Measurements from ENCODE around the gene COMT. TPM values are rescaled to one million over a fixed set of nuclear protein-coding genes. Genes with fewer than 3 reads are reported as not detected.
A peak's percentile ranks its signal among the peaks of the same experiment; 100 is the strongest.
"Not testable (repeated sequence)": the region's sequence is repeated elsewhere in the genome, so short reads cannot be mapped to it uniquely, and the experiment has no call there.

Gene COMT
- total RNA-seq, 1 experiment from 2014 or later = 96.0 TPM

DNA sequence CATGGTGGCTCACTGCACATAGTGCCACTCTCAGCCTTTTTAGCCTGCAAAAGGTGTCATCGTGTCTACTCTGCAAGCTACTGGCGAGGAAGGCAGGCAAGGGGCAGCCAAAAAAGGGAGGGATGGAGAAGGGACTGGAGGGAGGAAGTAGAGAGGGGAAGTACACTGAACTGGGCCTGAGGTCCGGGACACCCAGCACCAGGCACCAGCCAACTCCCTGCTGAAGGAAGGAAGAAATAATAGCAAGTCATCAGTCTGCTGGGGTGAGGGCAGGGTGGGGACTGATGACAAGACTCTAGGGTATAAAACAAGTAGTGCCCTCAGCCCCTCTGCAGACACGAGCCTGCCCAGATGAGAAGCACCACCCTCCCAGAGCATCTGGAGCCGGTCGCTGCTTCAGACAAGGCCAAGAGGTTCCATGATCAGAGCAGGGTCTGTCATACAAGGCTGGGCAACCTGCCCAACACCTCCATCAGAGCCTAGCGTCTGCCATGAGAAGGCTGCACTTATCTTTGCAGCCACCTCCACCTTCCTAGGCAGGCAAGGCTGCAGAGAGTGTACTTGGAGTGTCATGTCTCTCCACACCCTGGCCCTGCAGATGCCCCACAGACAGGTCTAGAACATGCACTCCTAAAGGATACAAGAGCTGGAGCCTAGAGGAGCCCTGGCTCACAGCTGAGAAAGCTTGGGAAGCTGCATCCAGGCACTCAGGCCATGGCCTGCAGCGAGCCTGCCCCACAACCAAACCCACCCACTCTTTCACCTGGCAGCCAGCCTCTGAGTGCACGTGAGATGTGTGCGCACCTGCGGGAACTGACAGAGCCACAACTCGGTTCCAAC lies 9.0 kb upstream of the COMT start:
- no peaks in the 10 kb centered on the region for H3K27me3 Mint-ChIP-seq (ENCODE audit: insufficient read depth, unreplicated experiment)
- H3K36me3 Mint-ChIP-seq (ENCODE audit: insufficient read depth, unreplicated experiment) = peaks cover 26% of the 10 kb centered on the region
- BruUV-seq (replicated peaks) = no TSS peak
- DNase-seq = no peak
- H3K27ac Mint-ChIP-seq (ENCODE audit: unreplicated experiment) = no peak overlapping the region
- peaks cover 20% of the 10 kb centered on the region for H3K9me3 Mint-ChIP-seq (ENCODE audit: unreplicated experiment)
- H3K4me1 ChIP-seq = 0 out of 2 replicates have a peak, but pooled peaks cover 3% of the 10 kb centered on the region
- H3K4me3 ChIP-seq (ENCODE audit: low read depth, low read length) = no peak overlapping the region
- no peak overlapping the region for H3K4me3 Mint-ChIP-seq (ENCODE audit: unreplicated experiment)
- peaks cover 4% of the 10 kb centered on the region; the same call in 1 of the 2 replicates for H3K9me3 ChIP-seq
- H3K27me3 ChIP-seq (replicated peaks; ENCODE audit: control insufficient read depth, insufficient read depth, low read length) = no peaks in the 10 kb centered on the region
- H3K4me1 Mint-ChIP-seq (ENCODE audit: low read depth, unreplicated experiment) = peaks cover 7% of the 10 kb centered on the region
- intact Hi-C loops (cut with micrococcal nuclease; ENCODE audit: unreplicated experiment) = no loop called here
- CTCF ChIA-PET = no interaction called here
- TF ChIP-seq, protein P1, sequence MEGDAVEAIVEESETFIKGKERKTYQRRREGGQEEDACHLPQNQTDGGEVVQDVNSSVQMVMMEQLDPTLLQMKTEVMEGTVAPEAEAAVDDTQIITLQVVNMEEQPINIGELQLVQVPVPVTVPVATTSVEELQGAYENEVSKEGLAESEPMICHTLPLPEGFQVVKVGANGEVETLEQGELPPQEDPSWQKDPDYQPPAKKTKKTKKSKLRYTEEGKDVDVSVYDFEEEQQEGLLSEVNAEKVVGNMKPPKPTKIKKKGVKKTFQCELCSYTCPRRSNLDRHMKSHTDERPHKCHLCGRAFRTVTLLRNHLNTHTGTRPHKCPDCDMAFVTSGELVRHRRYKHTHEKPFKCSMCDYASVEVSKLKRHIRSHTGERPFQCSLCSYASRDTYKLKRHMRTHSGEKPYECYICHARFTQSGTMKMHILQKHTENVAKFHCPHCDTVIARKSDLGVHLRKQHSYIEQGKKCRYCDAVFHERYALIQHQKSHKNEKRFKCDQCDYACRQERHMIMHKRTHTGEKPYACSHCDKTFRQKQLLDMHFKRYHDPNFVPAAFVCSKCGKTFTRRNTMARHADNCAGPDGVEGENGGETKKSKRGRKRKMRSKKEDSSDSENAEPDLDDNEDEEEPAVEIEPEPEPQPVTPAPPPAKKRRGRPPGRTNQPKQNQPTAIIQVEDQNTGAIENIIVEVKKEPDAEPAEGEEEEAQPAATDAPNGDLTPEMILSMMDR (IDR thresholded peaks at IDR 0.05; ENCODE audit: insufficient read depth in 1 of 2, low read depth in 1 of 2, low read length in 1 of 2, severe bottlenecking in 1 of 2, unreplicated experiment in 1 of 2) = no peak
- H3K36me3 ChIP-seq (ENCODE audit: control insufficient read depth, insufficient read depth, low read length) = no peaks in the 10 kb centered on the region
- POLR2A ChIA-PET = interaction anchor here (0.6 kb wide), 1 partner anchor 387 kb away, joined by 3 read pairs; the partner anchor contains the start of gene DGCR6L

DNA sequence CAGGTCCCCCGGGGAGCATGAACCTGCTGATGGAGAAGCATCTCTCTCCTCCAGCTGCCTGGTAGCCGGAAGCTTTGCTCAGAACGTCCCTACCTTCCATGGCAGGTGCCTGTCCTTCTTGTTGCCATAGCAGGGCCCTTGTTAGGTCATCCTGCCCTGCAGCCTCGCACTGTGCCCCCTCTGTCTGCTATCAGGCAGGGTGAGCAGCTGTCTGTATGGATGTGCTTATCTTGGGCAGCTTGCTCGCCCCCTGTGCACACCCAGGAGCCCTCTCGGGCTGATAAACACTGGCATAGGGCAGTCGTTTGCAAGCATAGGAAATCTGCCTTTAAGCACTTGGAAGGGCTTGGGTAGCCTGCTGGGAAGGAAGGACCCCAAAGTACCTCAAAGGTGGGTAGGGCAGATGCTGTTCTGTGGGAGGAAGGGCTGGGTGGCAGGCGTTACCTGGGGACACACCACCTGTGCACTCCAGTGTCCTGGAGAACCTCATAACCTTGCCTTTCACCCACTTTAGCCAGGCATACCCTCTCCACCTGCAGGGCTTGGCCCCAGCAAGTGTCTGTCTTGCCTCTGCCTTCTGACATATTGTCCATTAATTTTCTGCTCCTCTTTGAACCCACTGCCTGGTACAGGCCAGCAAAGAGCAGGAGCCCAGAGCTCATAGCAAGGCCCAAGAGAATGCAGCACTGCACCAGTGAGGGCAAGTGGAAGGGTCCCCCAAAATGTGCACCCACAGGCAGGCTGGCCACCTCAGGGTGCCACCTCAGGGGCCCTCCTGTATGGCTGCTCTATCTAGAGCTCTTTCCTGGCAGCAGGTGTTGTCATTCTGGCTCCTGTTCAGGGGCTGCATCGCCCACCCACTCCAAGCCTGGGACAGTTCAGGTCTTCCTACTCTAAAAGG lies 8.0 kb upstream of the COMT start:
- intact Hi-C loops (cut with micrococcal nuclease; ENCODE audit: unreplicated experiment) = no loop called here

DNA sequence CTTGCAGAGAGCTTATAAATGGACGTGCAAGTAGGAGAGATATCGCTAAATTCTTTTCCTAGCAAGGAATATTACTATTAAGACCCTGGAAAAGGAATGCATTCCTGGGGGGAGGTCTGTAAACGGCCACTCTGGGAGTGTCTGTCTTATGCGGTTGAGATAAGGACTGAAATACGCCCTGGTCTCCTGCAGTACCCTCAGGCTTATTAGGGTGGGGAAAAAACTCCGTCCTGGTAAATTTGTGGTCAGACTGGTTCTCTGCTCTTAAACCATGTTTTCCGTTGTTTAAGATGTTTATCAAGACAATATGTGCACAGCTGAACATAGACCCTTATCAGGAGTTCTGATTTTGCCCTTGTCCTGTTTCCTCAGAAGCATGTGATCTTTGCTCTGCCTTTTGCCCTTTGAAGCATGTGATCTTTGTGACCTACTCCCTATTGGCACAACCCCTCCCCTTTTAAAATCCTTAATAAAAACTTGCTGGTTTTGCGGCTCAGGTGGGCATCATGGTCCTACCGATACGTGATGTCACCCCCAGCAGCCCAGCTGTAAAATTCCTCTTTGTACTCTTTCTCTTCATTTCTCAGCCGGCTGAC lies 6.4 kb upstream of the COMT start:
- H3K36me3 Mint-ChIP-seq (ENCODE audit: insufficient read depth, unreplicated experiment) = peaks cover 46% of the 10 kb centered on the region
- not testable (repeated sequence) for BruUV-seq (replicated peaks)

More for the DNA sequence above, 8.0 kb upstream of the COMT start:
- peaks cover 36% of the 10 kb centered on the region for H3K36me3 Mint-ChIP-seq (ENCODE audit: insufficient read depth, unreplicated experiment)
- H3K9me3 Mint-ChIP-seq (ENCODE audit: unreplicated experiment) = peaks cover 28% of the 10 kb centered on the region
- peaks cover 4% of the 10 kb centered on the region; the same call in 1 of the 2 replicates for H3K9me3 ChIP-seq
- no peak overlapping the region for H3K4me3 ChIP-seq (ENCODE audit: low read depth, low read length)
- H3K4me1 ChIP-seq = 0 out of 2 replicates have a peak, but pooled peaks cover 3% of the 10 kb centered on the region
- no peaks in the 10 kb centered on the region for H3K27me3 Mint-ChIP-seq (ENCODE audit: insufficient read depth, unreplicated experiment)
- CTCF ChIA-PET = no interaction called here
- H3K27ac Mint-ChIP-seq (ENCODE audit: unreplicated experiment) = no peak overlapping the region
- H3K27me3 ChIP-seq (replicated peaks; ENCODE audit: control insufficient read depth, insufficient read depth, low read length) = no peaks in the 10 kb centered on the region
- H3K4me3 Mint-ChIP-seq (ENCODE audit: unreplicated experiment) = no peak overlapping the region
- TF ChIP-seq, protein P1 (IDR thresholded peaks at IDR 0.05; ENCODE audit: insufficient read depth in 1 of 2, low read depth in 1 of 2, low read length in 1 of 2, severe bottlenecking in 1 of 2, unreplicated experiment in 1 of 2) = no peak
- POLR2A ChIA-PET = no interaction called here
- H3K4me1 Mint-ChIP-seq (ENCODE audit: low read depth, unreplicated experiment) = peaks cover 7% of the 10 kb centered on the region
- no peak for DNase-seq
- no TSS peak for BruUV-seq (replicated peaks)
- H3K36me3 ChIP-seq (ENCODE audit: control insufficient read depth, insufficient read depth, low read length) = no peaks in the 10 kb centered on the region

More for the DNA sequence above, 6.4 kb upstream of the COMT start:
- DNase-seq = peak in 1 of 2 experiments; percentile 52
- H3K36me3 ChIP-seq (ENCODE audit: control insufficient read depth, insufficient read depth, low read length); CTCF ChIA-PET; H3K27ac Mint-ChIP-seq (ENCODE audit: unreplicated experiment); H3K4me1 ChIP-seq; POLR2A ChIA-PET; intact Hi-C loops (cut with micrococcal nuclease; ENCODE audit: unreplicated experiment); H3K4me3 ChIP-seq (ENCODE audit: low read depth, low read length); H3K9me3 ChIP-seq; H3K4me1 Mint-ChIP-seq (ENCODE audit: low read depth, unreplicated experiment); H3K4me3 Mint-ChIP-seq (ENCODE audit: unreplicated experiment); H3K27me3 ChIP-seq (replicated peaks; ENCODE audit: control insufficient read depth, insufficient read depth, low read length); H3K27me3 Mint-ChIP-seq (ENCODE audit: insufficient read depth, unreplicated experiment): not testable (repeated sequence)
- H3K9me3 Mint-ChIP-seq (ENCODE audit: unreplicated experiment) = peaks cover 28% of the 10 kb centered on the region

Data from Caco-2 (cell line).